H1 (cell line): ENCODE data around the gene WFDC12. TPM values are rescaled to one million over a fixed set of nuclear protein-coding genes. Genes with fewer than 3 reads are reported as not detected.

Source experiments
- CTCF ChIA-PET: fragments of 300-600 bp; sonication (Branson Sonifier 250); formaldehyde crosslinking; loops from one replicate; lab custom pipeline; 2021; ENCODE audit not compliant: partially characterized antibody; lab: Charles Lee
- POLR2A ChIA-PET: fragments of 300-600 bp; sonication (Branson Sonifier 250); formaldehyde crosslinking; loops from one replicate; lab custom pipeline; 2021; ENCODE audit warnings: inconsistent platforms; ENCODE audit not compliant: partially characterized antibody; lab: Charles Lee
- DNase-seq, 2 experiments: peaks; one replicate each; pipeline versions ENCODE4 v3.0.0 to v3.0.0-alpha.2; 2010 to 2022; ENCODE audit warnings: low spot score in 2 of 2, low read depth in 1 of 2, mixed read lengths in 1 of 2
- FAIRE-seq: peaks from 2 replicates; lab custom pipeline; 2011; peaks lifted over from hg19 to GRCh38; lab: Jason Lieb, UNC
- H2AFZ ChIP-seq: 2 replicates; pipeline ENCODE4 v1.8.1; 2012; ENCODE audit warnings: low read length, inconsistent platforms
- H2AK5ac ChIP-seq: 2 replicates; pipeline ENCODE4 v1.6.1; 2013; ENCODE audit warnings: low read depth, low read length
- H2BK120ac ChIP-seq: replicated peaks from 2 replicates; pipeline ENCODE3; 2013; ENCODE audit warnings: low read depth, low read length, inconsistent platforms
- H2BK12ac ChIP-seq: 2 replicates; pipeline ENCODE4 v1.6.1; 2013; ENCODE audit warnings: low read depth, low read length
- H2BK15ac ChIP-seq: 2 replicates; pipeline ENCODE4 v1.6.1; 2013; ENCODE audit warnings: low read length
- H2BK20ac ChIP-seq: 2 replicates; pipeline ENCODE4 v1.6.1; 2013; ENCODE audit warnings: low read length
- H2BK5ac ChIP-seq: 2 replicates; pipeline ENCODE4 v1.6.1; 2013; ENCODE audit warnings: low read depth, low read length
- H3K14ac ChIP-seq: 2 replicates; pipeline ENCODE4 v1.6.1; 2013; ENCODE audit warnings: inconsistent platforms; ENCODE audit not compliant: insufficient read length
- H3K18ac ChIP-seq: 2 replicates; pipeline ENCODE4 v1.6.1; 2013; ENCODE audit warnings: low read length; ENCODE audit errors: extremely low read depth
- H3K23ac ChIP-seq: 2 replicates; pipeline ENCODE4 v1.6.1; 2013; ENCODE audit warnings: inconsistent platforms; ENCODE audit not compliant: insufficient read length
- H3K23me2 ChIP-seq: 2 replicates; pipeline ENCODE4 v1.6.1; 2013; ENCODE audit warnings: low read depth, low read length
- H3K27ac ChIP-seq: 2 replicates; pipeline ENCODE4 v1.6.1; 2011; ENCODE audit warnings: low read depth, low read length, inconsistent platforms
- H3K27me3 ChIP-seq, 4 experiments: replicated peaks in 1 of 4; 1 replicate in 1 of 4; 2 replicates in 3 of 4; pipeline versions ENCODE4 v1.6.1 to v1.8.1; 2011 to 2013; ENCODE audit warnings: low read length in 3 of 4, mild to moderate bottlenecking in 3 of 4, inconsistent platforms in 2 of 4, mixed read lengths in 2 of 4, moderate library complexity in 1 of 4; ENCODE audit not compliant: control insufficient read depth in 3 of 4, insufficient read depth in 3 of 4; ENCODE audit errors: extremely low read depth in 1 of 4
- H3K36me3 ChIP-seq, 4 experiments: 2 replicates each; pipeline versions ENCODE4 v1.6.1 to v1.8.1; 2011 to 2013; ENCODE audit warnings: mild to moderate bottlenecking in 4 of 4, low read length in 3 of 4, moderate library complexity in 2 of 4, control low read depth in 1 of 4, inconsistent platforms in 1 of 4; ENCODE audit not compliant: insufficient read depth in 4 of 4, control insufficient read depth in 2 of 4
- H3K4ac ChIP-seq: replicated peaks from 2 replicates; pipeline ENCODE3; 2013; ENCODE audit warnings: low read length, low read depth, mixed read lengths, inconsistent platforms; ENCODE audit not compliant: insufficient read length
- H3K4me1 ChIP-seq, 4 experiments: replicated peaks in 1 of 4; 1 replicate in 1 of 4; 2 replicates in 3 of 4; pipeline versions ENCODE4 v1.6.1 to v1.8.1; 2011 to 2013; ENCODE audit warnings: low read length in 3 of 4, inconsistent platforms in 2 of 4, mixed read lengths in 1 of 4; ENCODE audit not compliant: insufficient read depth in 4 of 4, control insufficient read depth in 3 of 4
- H3K4me2 ChIP-seq, 2 experiments: 2 replicates each; pipeline versions ENCODE4 v1.6.1 to v1.8.1; 2011 to 2013; ENCODE audit warnings: low read depth in 2 of 2, low read length in 2 of 2, control low read depth in 1 of 2, inconsistent platforms in 1 of 2, mild to moderate bottlenecking in 1 of 2; ENCODE audit not compliant: insufficient read depth in 1 of 2
- H3K4me3 ChIP-seq, 4 experiments: fragments of 200-600, 300-600 bp in 1 of 4; sonication (generic), shearing (Covaris generic), sonication (Bioruptor Twin) in 1 of 4; 2 replicates each; pipeline versions ENCODE4 v1.5.1 to v1.8.1; 2011 to 2016; ENCODE audit warnings: low read length in 4 of 4, low read depth in 3 of 4, control low read depth in 2 of 4, inconsistent platforms in 2 of 4, mild to moderate bottlenecking in 2 of 4, mixed read lengths in 1 of 4, moderate library complexity in 1 of 4; ENCODE audit not compliant: insufficient read depth in 2 of 4; ENCODE audit errors: extremely low read depth in 1 of 4
- H3K56ac ChIP-seq: replicated peaks from 2 replicates; pipeline ENCODE3; 2013; ENCODE audit warnings: low read depth, mild to moderate bottlenecking, mixed read lengths, low read length, inconsistent platforms; ENCODE audit not compliant: insufficient read length
- H3K79me1 ChIP-seq: 2 replicates; pipeline ENCODE4 v1.6.1; 2013; ENCODE audit warnings: low read depth, low read length, control low read depth
- H3K79me2 ChIP-seq, 2 experiments: 2 replicates each; pipeline versions ENCODE4 v1.6.1 to v1.8.1; 2012 to 2013; ENCODE audit warnings: low read length in 2 of 2, mild to moderate bottlenecking in 2 of 2, inconsistent platforms in 1 of 2; ENCODE audit not compliant: insufficient read depth in 2 of 2, control insufficient read depth in 1 of 2
- H3K9ac ChIP-seq, 4 experiments: replicated peaks in 1 of 4; 1 replicate in 1 of 4; 2 replicates in 3 of 4; pipeline versions ENCODE4 v1.6.1 to v1.8.1; 2011 to 2013; ENCODE audit warnings: low read depth in 3 of 4, low read length in 3 of 4, control low read depth in 2 of 4, mild to moderate bottlenecking in 2 of 4, moderate library complexity in 2 of 4, inconsistent platforms in 1 of 4; ENCODE audit errors: extremely low read depth in 1 of 4
- H3K9me3 ChIP-seq, 2 experiments: 2 replicates each; pipeline versions ENCODE4 v1.6.1 to v1.8.1; 2012 to 2013; ENCODE audit warnings: mild to moderate bottlenecking in 2 of 2, moderate library complexity in 2 of 2, control low read depth in 1 of 2, inconsistent platforms in 1 of 2, low read depth in 1 of 2, low read length in 1 of 2, mixed read lengths in 1 of 2; ENCODE audit not compliant: insufficient read depth in 2 of 2
- H4K20me1 ChIP-seq, 2 experiments: replicated peaks in 1 of 2; 2 replicates each; pipeline versions ENCODE3 to v1.8.1; 2011 to 2013; ENCODE audit warnings: inconsistent platforms in 2 of 2, low read length in 2 of 2, mild to moderate bottlenecking in 1 of 2; ENCODE audit not compliant: insufficient read depth in 2 of 2, control insufficient read depth in 1 of 2
- H4K5ac ChIP-seq: 2 replicates; pipeline ENCODE4 v1.6.1; 2013; ENCODE audit warnings: low read length, low read depth, mixed read lengths, inconsistent platforms; ENCODE audit not compliant: insufficient read length
- H4K8ac ChIP-seq: 2 replicates; pipeline ENCODE4 v1.8.0; 2013; ENCODE audit warnings: mild to moderate bottlenecking, moderate library complexity, low read length, inconsistent platforms; ENCODE audit not compliant: insufficient read depth; ENCODE audit errors: extremely low read depth
- H4K91ac ChIP-seq: replicated peaks from 2 replicates; pipeline ENCODE3; 2013; ENCODE audit warnings: low read length, mixed read lengths, inconsistent platforms; ENCODE audit not compliant: insufficient read length
- BRCA1 ChIP-seq: IDR thresholded peaks from 2 replicates; pipeline ENCODE4 v1.6.1; 2012; ENCODE audit warnings: low read depth, low read length, improper control_type of control experiment
- CREB1 ChIP-seq: IDR thresholded peaks from 2 replicates; pipeline ENCODE4 v1.6.1; 2012; ENCODE audit warnings: inconsistent platforms
- EZH2 ChIP-seq: fragments of 200-600 bp; sonication (generic); IDR thresholded peaks from 2 replicates; pipeline ENCODE4 v1.7.1; 2012; ENCODE audit warnings: low read depth, mild to moderate bottlenecking, moderate library complexity, low read length, inconsistent platforms; ENCODE audit not compliant: severe bottlenecking
- GABPA ChIP-seq: IDR thresholded peaks from 2 replicates; pipeline ENCODE4 v1.6.1; 2011; ENCODE audit warnings: mild to moderate bottlenecking, low read length, moderate library complexity, borderline replicate concordance; ENCODE audit not compliant: insufficient read depth
- POLR2A ChIP-seq, 2 experiments: IDR thresholded peaks; 1 replicate in 1 of 2; 2 replicates in 1 of 2; pipeline ENCODE4 v1.6.1; 2011; ENCODE audit warnings: low read depth in 2 of 2, low read length in 2 of 2, mild to moderate bottlenecking in 2 of 2; ENCODE audit errors: control extremely low read depth in 1 of 2
- POU5F1 ChIP-seq: IDR thresholded peaks from 2 replicates; pipeline ENCODE4 v1.6.1; 2011; ENCODE audit warnings: low read depth, mild to moderate bottlenecking, low read length, moderate library complexity
- RNF2 ChIP-seq: fragments of 200-900, 300-1000 bp; sonication (generic); IDR thresholded peaks from 2 replicates; pipeline ENCODE4 v1.7.1; 2016; ENCODE audit warnings: borderline replicate concordance, low read depth, mild to moderate bottlenecking, antibody characterized with exemption, low read length; ENCODE audit not compliant: poor library complexity, severe bottlenecking; ENCODE audit errors: missing control alignments
- SIRT6 ChIP-seq: IDR thresholded peaks from one replicate; pipeline ENCODE4 v1.7.1; 2012; ENCODE audit warnings: low read length, inconsistent platforms
- SP1 ChIP-seq: IDR thresholded peaks from 2 replicates; pipeline ENCODE4 v1.6.1; 2011; ENCODE audit warnings: low read depth, low read length
- TCF12 ChIP-seq: IDR thresholded peaks from 2 replicates; pipeline ENCODE4 v1.6.1; 2011; ENCODE audit warnings: low read depth, mild to moderate bottlenecking, low read length
- TEAD4 ChIP-seq: IDR thresholded peaks from 2 replicates; pipeline ENCODE4 v1.6.1; 2012; ENCODE audit warnings: low read depth, low read length, inconsistent platforms, mixed read lengths
- YY1 ChIP-seq: IDR thresholded peaks from 2 replicates; pipeline ENCODE4 v1.6.1; 2011; ENCODE audit warnings: low read depth, mild to moderate bottlenecking, low read length
- WGBS, 2 experiments: shearing (Covaris generic) in 1 of 2; methylation state at CpG; one replicate each; pipeline versions ENCODE4 v1.1.6 to v1.1.7; 2013 to 2015; ENCODE audit warnings: low lambda C conversion rate in 2 of 2, mixed read lengths in 2 of 2, inconsistent platforms in 1 of 2, low coverage in 1 of 2, missing lambda C conversion rate in 1 of 2; ENCODE audit not compliant: insufficient replicate concordance in 2 of 2, insufficient coverage in 1 of 2, insufficient read length in 1 of 2; ENCODE audit errors: extremely low coverage in 1 of 2, missing lambda C conversion rate in 1 of 2; 5-methylcytosine and 5-hydroxymethylcytosine counted together
- polyA plus RNA-seq, 7 experiments: library from polyadenylated mRNA; depleted of rRNA in 3 of 7; stranded (reverse) in 5 of 7; unstranded in 2 of 7; fragments of >200 nt in 5 of 7; fragments of 200-250 nt in 2 of 7; gene quantifications; 1 replicate in 5 of 7; 2 replicates in 1 of 7; 4 replicates in 1 of 7; pipeline versions ENCODE4 v1.2.1 to v1.2.3, GENCODE V29; 2011 to 2013; ENCODE audit warnings: missing spikeins in 2 of 7, mixed read lengths in 2 of 7
- total RNA-seq: library from RNA; stranded (reverse); fragmentation: NEBNext Ultra II Directional; extraction: Animal tissue kit (Norgen Biotek cat#: 25700); gene quantifications from 2 replicates; pipeline ENCODE4 v1.2.1, GENCODE V29; 2021
- TF ChIP-seq, protein P1 (sequence below): IDR thresholded peaks from 2 replicates; pipeline ENCODE4 v1.6.1; 2012; ENCODE audit warnings: low read length, inconsistent platforms
- TF ChIP-seq, protein P2 (sequence below): IDR thresholded peaks from 2 replicates; pipeline ENCODE4 v1.6.1; 2012; ENCODE audit warnings: inconsistent platforms

The WFDC12 gene
- total and polyA plus RNA-seq, 2 of the 8 experiments (the other 6 are each of a cell fraction or from before 2014, with no cell fraction given): not detected

DNA sequence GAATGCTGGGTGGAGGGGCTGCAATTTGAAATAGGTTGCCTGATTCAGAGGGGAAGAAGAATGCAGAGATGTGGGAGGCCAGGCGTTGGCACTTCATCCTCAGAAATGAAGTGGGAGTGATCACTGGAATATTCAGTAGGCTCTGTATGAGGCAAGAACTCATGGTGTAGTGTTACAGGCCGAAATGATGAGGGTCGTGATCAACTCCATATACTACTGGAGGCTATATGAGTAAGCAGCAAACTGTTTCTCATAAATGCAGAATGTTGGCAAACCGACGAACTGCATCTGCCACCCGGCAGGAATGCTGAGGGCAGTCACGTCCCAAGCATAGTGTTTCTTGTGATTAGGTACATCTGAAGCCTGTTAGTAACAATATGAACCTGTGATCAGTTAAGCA lies 36.0 kb downstream of the WFDC12 start:
- no peaks in the 10 kb centered on the region for H3K9me3 ChIP-seq
- no peak overlapping the region for H2AK5ac ChIP-seq
- H4K91ac ChIP-seq: no peak overlapping the region
- 74% methylated on average over 7 of the region's 7 CpGs; no CpG with 5 or more reads in 1 of the 2 experiments for WGBS, 2 experiments
- no peaks in the 10 kb centered on the region for H3K23me2 ChIP-seq
- no peaks in the 10 kb centered on the region for H3K79me1 ChIP-seq
- no peaks in the 10 kb centered on the region for H3K36me3 ChIP-seq
- no peak overlapping the region for H3K4me2 ChIP-seq
- H3K27me3 ChIP-seq: no peaks in the 10 kb centered on the region
- H4K5ac ChIP-seq: no peak overlapping the region
- DNase-seq: no peak
- ChIA-PET POLR2A (interaction anchor here (0.9 kb wide), 1 partner anchor 17 kb away, joined by 3 read pairs; no protein-coding TSS in a partner anchor), CTCF (interaction anchor here (0.6 to 4.7 kb wide), 3 partner anchors 8 to 39 kb away, joined by 3 to 22 read pairs (median 21); no protein-coding TSS in a partner anchor)
- H3K79me2 ChIP-seq: no peaks in the 10 kb centered on the region
- no peak overlapping the region for H2BK20ac ChIP-seq
- H2AFZ ChIP-seq: no peak overlapping the region
- no peak overlapping the region for H3K4me3 ChIP-seq
- no peaks in the 10 kb centered on the region; a peak in 1 of 7 replicates for H3K4me1 ChIP-seq
- H2BK15ac ChIP-seq: no peak overlapping the region
- no peak overlapping the region for H3K4ac ChIP-seq
- H3K9ac ChIP-seq: no peak overlapping the region
- H4K8ac ChIP-seq: no peak overlapping the region
- no peak overlapping the region for H3K56ac ChIP-seq
- H2BK120ac ChIP-seq: no peak overlapping the region
- H2BK5ac ChIP-seq: no peak overlapping the region
- H2BK12ac ChIP-seq: no peak overlapping the region
- no peak overlapping the region for H3K18ac ChIP-seq
- no peak overlapping the region for H3K14ac ChIP-seq
- no peak overlapping the region for H3K23ac ChIP-seq
- FAIRE-seq: no peak
- no peaks in the 10 kb centered on the region for H4K20me1 ChIP-seq
- no peak overlapping the region for H3K27ac ChIP-seq
- TF ChIP-seq POLR2A (IDR thresholded peaks at IDR 0.05; ENCODE audit: control extremely low read depth in 1 of 2, low read depth in 2 of 2, low read length in 2 of 2): no peak
- no peak for TF ChIP-seq POU5F1
- no peak for TF ChIP-seq TCF12
- TF ChIP-seq BRCA1: no peak
- TF ChIP-seq TEAD4: no peak
- TF ChIP-seq CREB1: no peak
- no peak for TF ChIP-seq YY1
- TF ChIP-seq GABPA: no peak
- no peak for TF ChIP-seq SIRT6
- TF ChIP-seq, protein P1, sequence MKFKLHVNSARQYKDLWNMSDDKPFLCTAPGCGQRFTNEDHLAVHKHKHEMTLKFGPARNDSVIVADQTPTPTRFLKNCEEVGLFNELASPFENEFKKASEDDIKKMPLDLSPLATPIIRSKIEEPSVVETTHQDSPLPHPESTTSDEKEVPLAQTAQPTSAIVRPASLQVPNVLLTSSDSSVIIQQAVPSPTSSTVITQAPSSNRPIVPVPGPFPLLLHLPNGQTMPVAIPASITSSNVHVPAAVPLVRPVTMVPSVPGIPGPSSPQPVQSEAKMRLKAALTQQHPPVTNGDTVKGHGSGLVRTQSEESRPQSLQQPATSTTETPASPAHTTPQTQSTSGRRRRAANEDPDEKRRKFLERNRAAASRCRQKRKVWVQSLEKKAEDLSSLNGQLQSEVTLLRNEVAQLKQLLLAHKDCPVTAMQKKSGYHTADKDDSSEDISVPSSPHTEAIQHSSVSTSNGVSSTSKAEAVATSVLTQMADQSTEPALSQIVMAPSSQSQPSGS: no peak
- TF ChIP-seq, protein P2, sequence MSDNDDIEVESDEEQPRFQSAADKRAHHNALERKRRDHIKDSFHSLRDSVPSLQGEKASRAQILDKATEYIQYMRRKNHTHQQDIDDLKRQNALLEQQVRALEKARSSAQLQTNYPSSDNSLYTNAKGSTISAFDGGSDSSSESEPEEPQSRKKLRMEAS: no peak
- TF ChIP-seq RNF2: no peak
- TF ChIP-seq EZH2: no peak
- no peak for TF ChIP-seq SP1
